ENCODE measurements around the gene FAM50B. TPM values are rescaled to one million over a fixed set of nuclear protein-coding genes. Genes with fewer than 3 reads are reported as not detected.

The FAM50B gene
- total RNA-seq, 1 experiment from 2014 or later: 3.3 TPM

DNA sequence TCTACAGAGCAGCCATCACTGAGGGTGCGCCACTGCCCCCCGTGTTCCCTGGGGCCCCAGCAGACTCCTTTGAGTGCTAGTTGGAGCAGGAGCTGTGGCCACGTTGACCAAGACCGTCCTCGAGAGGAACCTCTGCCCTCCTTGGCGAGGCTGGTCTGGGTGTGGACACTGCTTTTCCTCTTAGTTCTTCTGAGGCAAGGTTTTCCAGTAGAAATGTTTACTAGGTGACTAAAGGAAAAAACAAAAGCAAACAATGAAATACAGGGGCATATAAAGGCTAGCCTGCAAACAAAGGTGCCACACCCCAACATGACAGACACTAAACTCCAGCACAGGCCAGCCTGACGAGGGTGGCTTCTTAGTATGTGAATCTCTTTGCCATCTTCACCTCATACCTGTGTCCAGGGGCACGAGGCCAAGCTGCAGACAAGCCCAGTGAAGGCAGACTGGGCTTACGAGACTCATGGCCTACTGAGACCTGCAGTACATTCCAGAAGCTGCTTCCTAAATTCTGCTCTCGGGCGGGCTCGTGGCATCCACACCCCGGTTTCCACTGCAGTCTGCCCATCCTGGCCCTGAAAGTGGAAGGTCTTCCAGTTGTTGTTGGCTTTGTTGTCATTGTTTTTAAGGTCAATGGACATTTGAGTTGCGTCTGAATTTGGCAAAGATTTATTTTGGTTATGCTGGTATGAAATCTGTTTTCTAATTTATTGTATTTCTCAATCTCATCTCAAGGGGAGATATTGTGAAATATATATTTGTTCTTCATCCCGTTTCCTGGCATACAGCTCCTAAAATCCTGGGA lies 39.2 kb downstream of the FAM50B start:
- Histone ChIP-seq H3K18ac (ENCODE audit: insufficient read length, low read depth, low read length) (no peak overlapping the region), H3T11ph (ENCODE audit: low read length) (no peak overlapping the region), H3K23me2 (ENCODE audit: insufficient read length, low read depth, low read length, poor library complexity, severe bottlenecking) (no peaks in the 10 kb centered on the region), H3K4me1 (ENCODE audit: insufficient read depth, low read length) (no peaks in the 10 kb centered on the region), H4K20me1 (ENCODE audit: control insufficient read depth, insufficient read depth, insufficient read length) (no peaks in the 10 kb centered on the region), H3K9ac (ENCODE audit: extremely low read depth, insufficient read length, low read length) (no peak overlapping the region), H2BK15ac (ENCODE audit: low read depth, low read length) (no peak overlapping the region), H3K27me3 (ENCODE audit: insufficient read depth, low read length) (no peaks in the 10 kb centered on the region), H3K56ac (ENCODE audit: insufficient read length, low read depth, low read length) (no peak overlapping the region), H3K9me3 (ENCODE audit: control insufficient read depth, low read depth, low read length) (no peaks in the 10 kb centered on the region), H2AK5ac (ENCODE audit: insufficient read length, low read length) (no peak overlapping the region), H3K14ac (ENCODE audit: insufficient read depth, low read length) (peak overlapping the region; percentile 23; the same call in 1 of the 2 replicates), H4K91ac (ENCODE audit: insufficient read length, low read depth, low read length) (no peak overlapping the region), H2BK20ac (ENCODE audit: low read depth, low read length, poor library complexity, severe bottlenecking) (no peak overlapping the region), H3K23ac (ENCODE audit: insufficient read length, low read depth, low read length) (no peak overlapping the region), H3K79me2 (ENCODE audit: insufficient read depth, low read length) (no peaks in the 10 kb centered on the region), H3K27ac (ENCODE audit: insufficient read length, low read depth, low read length) (no peak overlapping the region), H3K4me2 (ENCODE audit: insufficient read depth, insufficient read length, low read length) (no peak overlapping the region), H3K4ac (ENCODE audit: low read depth, low read length) (no peak overlapping the region), H2BK120ac (ENCODE audit: low read depth, low read length, poor library complexity, severe bottlenecking) (no peak overlapping the region), H2BK5ac (ENCODE audit: insufficient read length, low read length) (no peak overlapping the region), H4K5ac (ENCODE audit: insufficient read length, low read depth, low read length) (no peak overlapping the region), H2BK12ac (ENCODE audit: insufficient read length, low read depth, low read length) (no peak overlapping the region), H2AFZ (ENCODE audit: low read length) (no peak overlapping the region), H4K8ac (replicated peaks; ENCODE audit: insufficient read length, low read depth, low read length) (no peak overlapping the region), H3K79me1 (ENCODE audit: insufficient read depth, low read depth, low read length, poor library complexity, severe bottlenecking) (no peaks in the 10 kb centered on the region)
- Mint-ChIP-seq H3K27ac (no peak overlapping the region), H3K27me3 (ENCODE audit: low read depth) (peaks cover 7% of the 10 kb centered on the region), H3K4me1 (peaks cover 19 to 25% of the 10 kb centered on the region in 2 experiments; a peak in 3 of 4 replicates), H3K9me3 (no peaks in the 10 kb centered on the region), H3K4me3 (no peak overlapping the region; a peak in 1 of 5 replicates), H3K36me3 (ENCODE audit: insufficient read depth in 1 of 3, low read depth in 3 of 3) (no peaks in the 10 kb centered on the region; a peak in 1 of 7 replicates)
- DNase-seq: no peak
- WGBS (ENCODE audit: extremely low coverage, insufficient read length, low lambda C conversion rate): no CpG with 5 or more reads among the region's 15 CpGs
- TF ChIP-seq, protein P1, sequence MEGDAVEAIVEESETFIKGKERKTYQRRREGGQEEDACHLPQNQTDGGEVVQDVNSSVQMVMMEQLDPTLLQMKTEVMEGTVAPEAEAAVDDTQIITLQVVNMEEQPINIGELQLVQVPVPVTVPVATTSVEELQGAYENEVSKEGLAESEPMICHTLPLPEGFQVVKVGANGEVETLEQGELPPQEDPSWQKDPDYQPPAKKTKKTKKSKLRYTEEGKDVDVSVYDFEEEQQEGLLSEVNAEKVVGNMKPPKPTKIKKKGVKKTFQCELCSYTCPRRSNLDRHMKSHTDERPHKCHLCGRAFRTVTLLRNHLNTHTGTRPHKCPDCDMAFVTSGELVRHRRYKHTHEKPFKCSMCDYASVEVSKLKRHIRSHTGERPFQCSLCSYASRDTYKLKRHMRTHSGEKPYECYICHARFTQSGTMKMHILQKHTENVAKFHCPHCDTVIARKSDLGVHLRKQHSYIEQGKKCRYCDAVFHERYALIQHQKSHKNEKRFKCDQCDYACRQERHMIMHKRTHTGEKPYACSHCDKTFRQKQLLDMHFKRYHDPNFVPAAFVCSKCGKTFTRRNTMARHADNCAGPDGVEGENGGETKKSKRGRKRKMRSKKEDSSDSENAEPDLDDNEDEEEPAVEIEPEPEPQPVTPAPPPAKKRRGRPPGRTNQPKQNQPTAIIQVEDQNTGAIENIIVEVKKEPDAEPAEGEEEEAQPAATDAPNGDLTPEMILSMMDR (conservative IDR thresholded peaks at IDR 0.05): no peak
